Stimulated activated CD4-positive, alpha-beta T cell treated with anti-CD3 and anti-CD28 coated beads, Interleukin-12 subunit alpha, Interleukin-12 subunit beta, amount 100 ng/mL, for 48 hours (primary cell): Measurements from ENCODE around the gene SSTR3.

ENCODE experiments used
- DNase-seq, 3 donors: peaks; one replicate each; pipeline ENCODE4 v3.0.0-alpha.2; 2020; ENCODE audit warnings: low read depth in 2 of 3, low spot score in 1 of 3

SSTR3 gene

DNA sequence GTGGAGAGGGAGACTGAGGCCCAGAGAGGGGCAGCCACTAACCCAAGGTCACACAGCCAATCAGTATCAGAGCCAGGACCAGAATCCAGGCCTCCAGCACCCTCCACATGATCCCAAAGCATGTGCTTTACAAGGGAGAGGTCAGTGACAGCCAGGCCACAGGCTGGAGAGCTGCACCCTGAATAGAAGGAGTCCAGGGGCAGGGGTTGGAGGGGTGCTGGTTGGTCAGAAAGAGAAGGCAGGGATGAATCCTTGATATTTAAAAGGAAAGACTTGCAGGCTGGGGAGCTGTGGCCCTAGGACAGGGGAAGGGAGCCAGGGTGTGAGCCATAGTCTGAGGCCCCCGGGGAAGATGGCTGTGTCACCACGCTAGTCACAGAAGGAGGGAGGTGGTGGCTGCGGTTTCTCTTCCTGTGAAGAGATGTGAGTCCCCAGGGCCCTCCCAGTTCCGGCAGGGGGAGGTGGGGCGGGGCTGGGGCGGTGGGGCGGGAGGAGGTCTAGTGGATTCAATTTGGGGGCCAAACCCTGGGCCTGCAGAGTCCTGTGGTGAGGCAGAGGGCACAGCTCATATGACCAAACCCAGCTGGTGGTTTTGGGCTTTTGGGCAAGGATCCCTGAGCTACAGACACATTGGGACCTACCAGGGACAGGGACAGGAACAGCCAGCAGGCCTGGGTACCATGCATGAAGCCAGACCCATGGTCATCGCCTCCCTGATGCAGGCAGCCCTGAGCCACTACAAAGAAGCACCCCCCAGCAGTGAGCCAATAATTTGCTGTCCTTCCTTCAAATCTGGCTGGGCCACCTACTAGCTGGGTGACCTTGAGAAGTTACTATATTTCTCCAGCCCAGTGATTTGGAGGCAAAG, 17.8 kb upstream of the SSTR3 start:
- peak; percentile 87 to 91 (median 89) for DNase-seq

GRCh38 chr22:37229012-37229804, 16.9 kb upstream of the SSTR3 start:
- no peak for DNase-seq

GRCh38 chr22:37228106-37229011, 16.1 kb upstream of the SSTR3 start:
- no peak for DNase-seq

GRCh38 chr22:37226514-37226913, 14.2 kb upstream of the SSTR3 start:
- no peak for DNase-seq

GRCh38 chr22:37226087-37226486, 13.8 kb upstream of the SSTR3 start:
- no peak for DNase-seq

DNA sequence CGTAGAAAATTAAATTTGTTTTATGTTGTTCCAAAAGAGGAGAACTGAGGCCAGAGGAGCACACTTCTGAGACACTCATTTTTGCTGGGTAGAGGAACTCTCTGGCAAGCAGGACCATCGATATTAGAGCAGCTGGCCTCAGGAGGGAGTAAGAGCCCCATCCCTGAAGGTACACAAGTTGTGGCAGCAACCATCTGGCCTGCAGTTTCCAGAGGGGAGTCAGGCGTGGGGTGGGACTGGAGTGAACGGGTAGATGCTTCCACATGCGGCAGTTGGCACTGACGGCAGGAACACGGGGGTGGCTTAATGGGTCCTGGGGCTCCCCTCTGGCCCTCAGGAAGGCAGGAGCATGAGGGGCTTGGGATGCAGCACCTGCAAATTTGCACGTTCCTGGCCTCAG, 13.2 kb upstream of the SSTR3 start:
- DNase-seq: no peak

- DNase-seq: no peak
Observed at GRCh38 chr22:37224757-37225420, 12.6 kb upstream of the SSTR3 start.

GRCh38 chr22:37223965-37224551, 11.8 kb upstream of the SSTR3 start:
- no peak for DNase-seq

DNA sequence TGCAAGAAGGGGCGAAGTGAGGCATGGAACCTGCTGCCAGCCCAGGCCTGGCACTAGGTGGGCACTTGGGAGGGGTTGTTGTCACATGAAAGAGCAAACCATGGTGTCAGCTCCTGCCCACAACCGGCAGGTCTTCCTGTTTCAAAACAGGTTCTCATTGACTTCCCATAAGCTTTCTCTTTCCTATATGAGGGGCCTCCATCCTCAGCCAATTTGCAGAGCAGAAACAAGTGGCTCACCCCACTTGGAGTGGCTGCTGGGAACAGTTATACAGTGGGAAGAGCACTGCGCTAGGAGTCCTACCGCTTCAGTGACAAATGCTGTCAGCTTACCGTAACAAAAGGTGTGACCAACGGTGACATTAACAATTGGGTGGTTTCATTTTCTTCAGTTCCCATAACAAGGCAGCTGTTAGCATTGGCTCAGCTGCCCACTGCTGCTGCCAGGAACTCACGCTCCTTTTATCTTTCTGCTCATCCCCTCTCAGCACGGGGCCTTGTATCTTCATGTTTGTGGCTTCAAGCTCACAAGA, 10.2 kb upstream of the SSTR3 start:
- DNase-seq: no peak

DNA sequence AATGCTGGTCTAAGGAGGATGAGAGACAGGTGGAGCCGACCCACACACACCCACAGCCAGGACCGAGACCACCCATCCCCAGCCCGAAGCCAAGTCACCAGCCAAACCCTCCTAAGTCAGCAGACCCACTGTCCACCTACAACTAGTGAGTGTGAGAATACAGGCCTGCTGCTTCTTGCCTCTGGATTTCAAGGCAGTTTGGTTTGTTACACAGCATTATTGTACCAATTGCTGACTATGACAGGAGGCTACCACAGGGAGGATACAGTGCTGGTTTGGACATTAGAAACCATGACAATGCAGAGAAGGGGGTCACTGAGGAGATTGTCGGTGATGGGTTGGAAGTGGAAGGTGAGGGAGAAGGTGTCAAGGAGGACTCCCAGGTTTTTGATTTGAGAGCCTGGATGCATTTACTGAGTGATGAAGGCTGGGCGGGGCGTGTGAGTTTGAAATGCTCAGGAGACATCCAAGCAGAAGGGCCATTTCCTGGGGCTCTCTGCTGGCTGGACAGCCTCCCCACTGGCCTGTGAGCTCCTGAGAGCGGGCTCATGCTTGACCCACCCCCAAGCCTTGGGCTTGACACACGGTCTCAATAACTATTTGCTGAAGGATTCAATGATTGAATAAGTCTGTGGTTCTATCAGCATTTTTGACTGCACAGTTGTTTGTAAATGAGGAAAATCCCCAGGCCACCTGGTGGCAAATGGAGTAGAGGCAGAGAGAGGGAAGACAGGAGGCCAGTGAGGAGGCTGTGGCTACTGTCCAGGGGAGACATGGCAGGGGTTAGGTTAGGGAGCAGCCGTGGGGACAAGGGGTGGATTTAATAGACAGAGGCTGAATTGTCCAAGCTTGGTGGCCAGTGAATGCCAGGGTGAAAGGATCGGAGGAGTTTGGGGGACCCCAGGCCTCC, 9.4 kb upstream of the SSTR3 start:
- DNase-seq: no peak

DNA sequence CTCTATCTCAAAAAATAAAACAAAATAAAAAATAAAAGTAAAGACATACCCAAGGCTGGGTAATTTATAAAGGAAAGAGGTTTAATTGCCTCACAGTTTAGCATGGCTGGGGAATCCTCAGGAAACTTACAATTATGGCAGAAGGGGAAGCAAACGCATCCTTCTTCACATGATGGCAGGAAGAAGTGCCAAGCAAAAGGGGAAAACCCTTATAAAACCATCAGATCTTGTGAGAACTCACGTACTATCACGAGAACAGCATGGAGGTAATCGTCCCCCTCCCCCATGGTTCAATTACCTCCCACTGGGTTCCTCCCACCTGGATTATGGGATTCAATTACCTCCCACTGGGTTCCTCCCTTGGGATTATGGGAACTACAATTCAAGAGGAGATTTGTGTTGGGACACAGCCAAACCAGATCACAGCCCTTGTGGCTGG, 8.3 kb upstream of the SSTR3 start:
- DNase-seq: no peak

DNA sequence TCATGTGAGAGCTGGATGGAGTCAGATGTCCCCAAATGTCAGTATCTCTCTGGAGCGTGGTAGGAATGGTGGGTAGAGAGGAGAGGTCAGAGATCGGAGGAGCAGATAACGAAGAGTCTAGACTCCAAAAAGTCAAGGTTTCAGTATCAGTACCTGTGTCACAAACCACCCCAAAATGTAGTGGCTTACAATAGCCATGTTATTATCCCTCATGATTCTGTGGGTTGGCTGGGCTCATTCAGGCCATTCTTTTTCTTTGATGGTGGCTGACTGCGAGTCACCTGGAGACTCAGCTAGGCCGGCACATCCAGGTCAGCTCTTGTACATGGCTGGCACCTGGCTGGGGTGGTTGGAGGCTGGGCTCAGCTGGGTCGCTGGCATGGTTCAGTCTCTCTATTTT, 7.3 kb upstream of the SSTR3 start:
- no peak for DNase-seq

DNA sequence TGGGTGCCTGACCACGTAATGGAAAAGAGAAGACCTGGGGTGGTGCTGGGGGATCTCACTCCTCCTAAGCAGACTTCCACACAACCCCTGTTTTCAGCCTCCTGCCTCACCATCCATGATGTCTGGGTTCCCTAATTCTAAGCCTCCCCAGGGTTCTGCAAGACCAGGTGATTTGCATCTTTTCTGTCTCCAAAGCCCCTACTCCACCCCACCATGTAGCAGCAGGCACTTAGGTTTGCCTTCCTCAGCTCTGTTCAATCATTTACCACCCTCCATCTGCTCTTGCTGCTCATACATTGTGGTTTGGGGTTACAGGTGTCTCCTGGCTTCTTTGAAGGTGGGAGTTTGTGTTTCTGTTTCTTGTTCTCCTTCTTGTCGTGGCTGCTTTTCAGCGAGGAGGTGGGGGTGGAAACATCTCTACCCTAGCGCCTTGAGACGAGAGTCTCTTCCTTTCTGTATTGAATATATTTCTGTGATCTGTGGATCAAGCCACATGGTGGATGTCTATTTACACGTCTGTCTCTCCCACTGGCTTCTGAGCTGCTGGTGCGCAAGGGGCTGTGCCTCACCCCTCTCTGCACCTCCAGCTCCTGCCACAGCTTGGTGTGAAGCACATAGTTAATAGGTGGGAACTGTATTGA, 6.6 kb upstream of the SSTR3 start:
- peak in 2 of 3 donors; percentile 62 for DNase-seq

DNA sequence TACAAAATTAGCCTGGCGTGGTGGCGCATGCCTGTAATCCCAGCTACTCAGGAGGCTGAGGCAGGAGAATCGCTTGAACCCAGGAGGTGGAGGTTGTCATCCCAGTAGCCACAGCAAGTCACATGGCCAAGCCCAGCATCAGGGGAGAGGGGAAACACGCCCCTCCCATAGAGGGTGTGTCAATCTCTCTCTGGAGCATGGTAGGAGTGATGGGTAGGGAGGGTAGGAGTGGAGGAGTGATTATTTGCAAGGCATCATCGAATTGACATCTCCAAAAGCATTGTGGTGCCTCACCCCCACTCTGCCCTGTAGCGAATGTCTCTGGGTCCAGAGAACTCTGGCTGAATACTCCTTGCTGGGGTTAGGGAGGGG, 6.1 kb upstream of the SSTR3 start:
- DNase-seq: no peak

DNA sequence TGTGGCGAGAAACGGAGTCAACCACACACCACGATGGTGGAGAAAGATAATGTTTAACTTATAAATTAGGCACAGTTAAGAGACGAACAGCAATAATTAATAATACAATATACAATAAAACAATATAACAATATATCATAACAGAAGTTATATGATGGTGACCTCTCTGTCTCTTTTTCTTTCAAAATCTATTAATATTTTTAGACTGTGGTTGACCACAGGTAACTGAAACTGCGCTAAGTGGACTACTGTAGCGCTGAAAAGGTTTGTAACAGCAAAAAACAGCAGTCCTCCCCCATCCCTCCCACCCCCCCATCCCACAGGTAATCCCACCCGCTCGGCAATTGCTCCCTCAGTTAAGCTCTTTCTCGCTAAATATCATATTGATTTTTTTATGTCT, 3.6 kb upstream of the SSTR3 start:
- DNase-seq: no peak

DNA sequence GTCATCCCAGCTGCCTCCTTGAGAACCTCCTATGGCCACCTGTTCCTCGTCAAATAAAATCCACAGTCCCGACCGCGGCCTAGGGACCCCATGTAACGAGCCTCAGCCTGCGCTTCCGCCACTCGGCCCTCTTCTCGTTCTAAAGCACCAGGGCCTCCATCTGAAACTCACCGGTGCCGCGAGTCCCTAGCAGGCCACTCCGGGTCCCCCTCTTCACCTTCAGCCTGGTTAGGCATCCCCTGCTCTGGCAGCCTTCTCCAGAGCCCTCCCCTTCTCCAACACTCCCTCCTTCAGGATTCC, 2.4 kb upstream of the SSTR3 start:
- DNase-seq: no peak

DNA sequence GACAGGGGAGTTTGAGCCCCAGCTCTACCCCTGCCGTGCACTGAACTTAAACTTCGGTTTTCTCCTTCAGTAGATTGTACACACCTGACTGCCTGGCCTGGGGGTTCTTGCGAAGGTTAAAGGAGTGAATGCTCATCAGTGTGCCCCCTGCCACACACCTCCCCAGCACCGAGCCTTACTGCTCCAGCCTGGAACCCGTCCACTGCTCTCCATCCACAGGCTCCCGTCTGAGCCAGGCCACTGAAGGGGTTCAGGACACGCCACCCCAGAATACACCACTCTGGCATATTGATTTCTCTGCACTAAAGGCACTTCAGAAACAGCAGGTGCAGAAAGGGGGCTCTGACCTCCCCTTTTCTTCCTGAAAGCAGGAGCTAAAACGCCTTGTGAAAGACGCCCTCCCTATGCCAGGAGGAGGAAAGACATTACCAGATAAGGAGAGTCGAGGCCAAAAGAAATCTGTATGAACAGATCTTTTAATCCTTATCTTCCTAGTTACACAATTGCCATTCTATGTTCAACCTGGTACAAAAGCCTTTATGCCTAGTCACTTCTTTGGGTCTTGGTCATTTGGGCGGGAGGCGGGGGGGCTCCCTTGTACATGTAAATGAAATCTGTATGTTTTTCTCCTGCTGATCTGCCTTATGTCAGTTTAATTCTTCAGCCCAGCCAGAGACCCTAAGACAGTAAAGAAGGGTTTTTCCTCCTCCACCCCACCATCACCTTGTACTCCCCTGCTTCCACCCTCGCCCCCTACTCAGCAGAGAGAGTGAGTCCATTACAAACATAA, 1.9 kb upstream of the SSTR3 start:
- no peak for DNase-seq

DNA sequence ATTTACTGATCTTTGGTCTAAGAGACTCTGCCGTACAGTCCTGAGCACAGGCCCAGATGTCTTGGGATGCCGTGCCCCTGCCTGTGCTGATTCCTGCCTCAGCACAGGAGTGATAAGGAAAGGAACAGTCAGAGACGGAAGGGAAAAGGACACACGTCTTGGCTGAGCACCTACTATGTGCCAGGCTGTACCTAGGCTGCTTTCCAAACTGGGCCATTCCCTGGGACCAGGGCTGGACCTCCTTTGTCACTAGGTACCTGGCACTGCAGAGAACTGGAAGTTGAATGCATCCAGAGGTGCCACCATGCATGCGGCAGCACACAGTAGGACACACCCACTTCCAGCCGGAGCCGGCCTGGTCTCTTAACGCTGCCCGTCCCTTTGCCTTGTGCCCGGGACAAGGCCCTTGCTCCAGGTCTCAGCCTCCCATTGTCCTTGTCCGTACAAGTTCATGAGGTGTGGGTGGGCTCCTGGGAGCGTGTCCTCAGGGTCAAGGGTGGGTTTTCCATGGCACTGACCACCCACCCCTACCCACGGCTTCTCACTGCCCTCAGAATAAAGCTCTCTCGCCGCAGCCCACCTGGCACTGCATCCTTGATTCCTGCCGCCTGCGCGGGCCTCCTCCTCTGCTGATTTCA, 1.1 kb upstream of the SSTR3 start:
- no peak for DNase-seq
